WTC11 (cell line): ENCODE measurements around the gene CTDSPL.

ENCODE experiments used
- ATF1 ChIP-seq: sonication (generic); formaldehyde crosslinking; IDR thresholded peaks from 2 replicates; pipeline ENCODE4 v1.8.1; 2023; ENCODE audit warnings: mild to moderate bottlenecking, moderate library complexity, missing genetic modification reagents
- ATF3 ChIP-seq: sonication (generic); formaldehyde crosslinking; conservative IDR thresholded peaks from 2 replicates; pipeline ENCODE4 v1.8.1; 2022; ENCODE audit warnings: mild to moderate bottlenecking, missing genetic modification reagents
- ETV6 ChIP-seq: sonication (generic); formaldehyde crosslinking; IDR thresholded peaks from 2 replicates; pipeline ENCODE4 v1.8.1; 2022; ENCODE audit warnings: mild to moderate bottlenecking, missing genetic modification reagents
- FOXK1 ChIP-seq: sonication (generic); formaldehyde crosslinking; IDR thresholded peaks from 2 replicates; pipeline ENCODE4 v1.8.0; 2022; ENCODE audit warnings: mild to moderate bottlenecking, moderate library complexity, missing genetic modification reagents
- JUN ChIP-seq: sonication (generic); formaldehyde crosslinking; IDR thresholded peaks from 2 replicates; pipeline ENCODE4 v1.8.0; 2023; ENCODE audit warnings: mild to moderate bottlenecking, missing genetic modification reagents
- MAX ChIP-seq: sonication (generic); formaldehyde crosslinking; IDR thresholded peaks from 2 replicates; pipeline ENCODE4 v1.8.0; 2022; ENCODE audit warnings: mild to moderate bottlenecking, missing genetic modification reagents
- MLX ChIP-seq: sonication (generic); formaldehyde crosslinking; IDR thresholded peaks from 2 replicates; pipeline ENCODE4 v1.8.1; 2023; ENCODE audit warnings: mild to moderate bottlenecking, missing genetic modification reagents, moderate library complexity
- SMAD3 ChIP-seq: sonication (generic); formaldehyde crosslinking; IDR thresholded peaks from 2 replicates; pipeline ENCODE4 v1.8.0; 2022; ENCODE audit warnings: missing genetic modification reagents, mild to moderate bottlenecking, borderline replicate concordance
- STAT6 ChIP-seq: sonication (generic); formaldehyde crosslinking; conservative IDR thresholded peaks from 2 replicates; pipeline ENCODE4 v1.8.1; 2023; ENCODE audit warnings: mild to moderate bottlenecking, low read depth, missing genetic modification reagents, moderate library complexity
- TP53 ChIP-seq: sonication (generic); formaldehyde crosslinking; IDR thresholded peaks from 2 replicates; pipeline ENCODE4 v1.8.1; 2023; ENCODE audit warnings: mild to moderate bottlenecking, missing genetic modification reagents
- USF2 ChIP-seq: sonication (generic); formaldehyde crosslinking; IDR thresholded peaks from 2 replicates; pipeline ENCODE4 v1.8.1; 2023; ENCODE audit warnings: mild to moderate bottlenecking, missing genetic modification reagents, moderate library complexity
- TF ChIP-seq, protein P1 (sequence below): fragments of 200-600 bp; IDR thresholded peaks from 2 replicates; pipeline ENCODE4 v1.8.0; 2022; ENCODE audit warnings: antibody characterized with exemption
- TF ChIP-seq, protein P2 (sequence below): sonication (generic); formaldehyde crosslinking; IDR thresholded peaks from 2 replicates; pipeline ENCODE4 v1.8.1; 2022; ENCODE audit warnings: missing genetic modification reagents, borderline replicate concordance
- TF ChIP-seq, protein P3 (sequence below): fragments of 250-450 bp; sonication (Bioruptor Pico); IDR thresholded peaks from 2 replicates; pipeline ENCODE4 v1.8.0; 2021; ENCODE audit warnings: mild to moderate bottlenecking

- TF ChIP-seq, protein P1, sequence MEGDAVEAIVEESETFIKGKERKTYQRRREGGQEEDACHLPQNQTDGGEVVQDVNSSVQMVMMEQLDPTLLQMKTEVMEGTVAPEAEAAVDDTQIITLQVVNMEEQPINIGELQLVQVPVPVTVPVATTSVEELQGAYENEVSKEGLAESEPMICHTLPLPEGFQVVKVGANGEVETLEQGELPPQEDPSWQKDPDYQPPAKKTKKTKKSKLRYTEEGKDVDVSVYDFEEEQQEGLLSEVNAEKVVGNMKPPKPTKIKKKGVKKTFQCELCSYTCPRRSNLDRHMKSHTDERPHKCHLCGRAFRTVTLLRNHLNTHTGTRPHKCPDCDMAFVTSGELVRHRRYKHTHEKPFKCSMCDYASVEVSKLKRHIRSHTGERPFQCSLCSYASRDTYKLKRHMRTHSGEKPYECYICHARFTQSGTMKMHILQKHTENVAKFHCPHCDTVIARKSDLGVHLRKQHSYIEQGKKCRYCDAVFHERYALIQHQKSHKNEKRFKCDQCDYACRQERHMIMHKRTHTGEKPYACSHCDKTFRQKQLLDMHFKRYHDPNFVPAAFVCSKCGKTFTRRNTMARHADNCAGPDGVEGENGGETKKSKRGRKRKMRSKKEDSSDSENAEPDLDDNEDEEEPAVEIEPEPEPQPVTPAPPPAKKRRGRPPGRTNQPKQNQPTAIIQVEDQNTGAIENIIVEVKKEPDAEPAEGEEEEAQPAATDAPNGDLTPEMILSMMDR, result no peak
- TF ChIP-seq STAT6 (CRISPR knock-in tag), result no peak
- no peak for TF ChIP-seq ATF3 (CRISPR knock-in tag)
- TF ChIP-seq ATF1 (CRISPR knock-in tag), result no peak
- TF ChIP-seq, protein P2, sequence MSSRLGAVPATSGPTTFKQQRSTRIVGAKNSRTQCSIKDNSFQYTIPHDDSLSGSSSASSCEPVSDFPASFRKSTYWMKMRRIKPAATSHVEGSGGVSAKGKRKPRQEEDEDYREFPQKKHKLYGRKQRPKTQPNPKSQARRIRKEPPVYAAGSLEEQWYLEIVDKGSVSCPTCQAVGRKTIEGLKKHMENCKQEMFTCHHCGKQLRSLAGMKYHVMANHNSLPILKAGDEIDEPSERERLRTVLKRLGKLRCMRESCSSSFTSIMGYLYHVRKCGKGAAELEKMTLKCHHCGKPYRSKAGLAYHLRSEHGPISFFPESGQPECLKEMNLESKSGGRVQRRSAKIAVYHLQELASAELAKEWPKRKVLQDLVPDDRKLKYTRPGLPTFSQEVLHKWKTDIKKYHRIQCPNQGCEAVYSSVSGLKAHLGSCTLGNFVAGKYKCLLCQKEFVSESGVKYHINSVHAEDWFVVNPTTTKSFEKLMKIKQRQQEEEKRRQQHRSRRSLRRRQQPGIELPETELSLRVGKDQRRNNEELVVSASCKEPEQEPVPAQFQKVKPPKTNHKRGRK (CRISPR knock-in tag), result no peak
- no peak for TF ChIP-seq MLX (CRISPR knock-in tag)
- no peak for TF ChIP-seq USF2 (CRISPR knock-in tag)
- no peak for TF ChIP-seq MAX
- no peak for TF ChIP-seq SMAD3 (CRISPR knock-in tag)
- TF ChIP-seq ETV6 (CRISPR knock-in tag), result no peak
- TF ChIP-seq, protein P3, sequence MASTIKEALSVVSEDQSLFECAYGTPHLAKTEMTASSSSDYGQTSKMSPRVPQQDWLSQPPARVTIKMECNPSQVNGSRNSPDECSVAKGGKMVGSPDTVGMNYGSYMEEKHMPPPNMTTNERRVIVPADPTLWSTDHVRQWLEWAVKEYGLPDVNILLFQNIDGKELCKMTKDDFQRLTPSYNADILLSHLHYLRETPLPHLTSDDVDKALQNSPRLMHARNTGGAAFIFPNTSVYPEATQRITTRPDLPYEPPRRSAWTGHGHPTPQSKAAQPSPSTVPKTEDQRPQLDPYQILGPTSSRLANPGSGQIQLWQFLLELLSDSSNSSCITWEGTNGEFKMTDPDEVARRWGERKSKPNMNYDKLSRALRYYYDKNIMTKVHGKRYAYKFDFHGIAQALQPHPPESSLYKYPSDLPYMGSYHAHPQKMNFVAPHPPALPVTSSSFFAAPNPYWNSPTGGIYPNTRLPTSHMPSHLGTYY (CRISPR knock-in tag), result no peak
- TF ChIP-seq JUN, result no peak
- no peak for TF ChIP-seq TP53 (CRISPR knock-in tag)
- no peak for TF ChIP-seq FOXK1 (CRISPR knock-in tag)
These were observed 36.7 kb upstream of the CTDSPL start for GRCh38 chr3:37824954-37825328.
